Measurements from ENCODE around the gene PALM. TPM values are rescaled to one million over a fixed set of nuclear protein-coding genes. Genes with fewer than 3 reads are reported as not detected.

PALM gene
- total RNA-seq, 1 donor from 2014 or later = 45.1 TPM

DNA sequence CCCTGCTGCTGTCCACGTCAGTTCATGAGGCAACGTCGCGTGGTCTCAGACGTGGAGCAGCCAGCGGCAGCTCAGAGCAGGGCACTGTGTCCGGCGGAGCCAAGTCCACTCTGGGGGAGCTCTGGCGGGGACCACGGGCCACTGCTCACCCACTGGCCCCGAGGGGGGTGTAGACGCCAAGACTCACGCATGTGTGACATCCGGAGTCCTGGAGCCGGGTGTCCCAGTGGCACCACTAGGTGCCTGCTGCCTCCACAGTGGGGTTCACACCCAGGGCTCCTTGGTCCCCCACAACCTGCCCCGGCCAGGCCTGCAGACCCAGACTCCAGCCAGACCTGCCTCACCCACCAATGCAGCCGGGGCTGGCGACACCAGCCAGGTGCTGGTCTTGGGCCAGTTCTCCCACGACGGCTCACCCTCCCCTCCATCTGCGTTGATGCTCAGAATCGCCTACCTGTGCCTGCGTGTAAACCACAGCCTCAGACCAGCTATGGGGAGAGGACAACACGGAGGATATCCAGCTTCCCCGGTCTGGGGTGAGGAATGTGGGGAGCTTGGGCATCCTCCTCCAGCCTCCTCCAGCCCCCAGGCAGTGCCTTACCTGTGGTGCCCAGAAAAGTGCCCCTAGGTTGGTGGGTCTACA lies 25.9 kb upstream of the PALM start:
- no peak overlapping the region for H3K4me3 Mint-ChIP-seq
- TF ChIP-seq, protein P1, sequence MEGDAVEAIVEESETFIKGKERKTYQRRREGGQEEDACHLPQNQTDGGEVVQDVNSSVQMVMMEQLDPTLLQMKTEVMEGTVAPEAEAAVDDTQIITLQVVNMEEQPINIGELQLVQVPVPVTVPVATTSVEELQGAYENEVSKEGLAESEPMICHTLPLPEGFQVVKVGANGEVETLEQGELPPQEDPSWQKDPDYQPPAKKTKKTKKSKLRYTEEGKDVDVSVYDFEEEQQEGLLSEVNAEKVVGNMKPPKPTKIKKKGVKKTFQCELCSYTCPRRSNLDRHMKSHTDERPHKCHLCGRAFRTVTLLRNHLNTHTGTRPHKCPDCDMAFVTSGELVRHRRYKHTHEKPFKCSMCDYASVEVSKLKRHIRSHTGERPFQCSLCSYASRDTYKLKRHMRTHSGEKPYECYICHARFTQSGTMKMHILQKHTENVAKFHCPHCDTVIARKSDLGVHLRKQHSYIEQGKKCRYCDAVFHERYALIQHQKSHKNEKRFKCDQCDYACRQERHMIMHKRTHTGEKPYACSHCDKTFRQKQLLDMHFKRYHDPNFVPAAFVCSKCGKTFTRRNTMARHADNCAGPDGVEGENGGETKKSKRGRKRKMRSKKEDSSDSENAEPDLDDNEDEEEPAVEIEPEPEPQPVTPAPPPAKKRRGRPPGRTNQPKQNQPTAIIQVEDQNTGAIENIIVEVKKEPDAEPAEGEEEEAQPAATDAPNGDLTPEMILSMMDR (conservative IDR thresholded peaks at IDR 0.05) = no peak
- no peak overlapping the region for H3K27ac Mint-ChIP-seq (ENCODE audit: unreplicated experiment)
- H3K36me3 Mint-ChIP-seq (ENCODE audit: low read depth) = no peaks in the 10 kb centered on the region
- H3K9me3 Mint-ChIP-seq = no peaks in the 10 kb centered on the region
- no peak for DNase-seq (ENCODE audit: low read depth, low spot score)
- peaks cover 7% of the 10 kb centered on the region for H3K4me1 Mint-ChIP-seq
- H3K27me3 Mint-ChIP-seq (ENCODE audit: low read depth) = peaks cover 12% of the 10 kb centered on the region

GRCh38 chr19:685454-685931 lies 23.2 kb upstream of the PALM start:
- Mint-ChIP-seq H3K27ac (ENCODE audit: unreplicated experiment) (no peak overlapping the region), H3K27me3 (ENCODE audit: low read depth) (peaks cover 4% of the 10 kb centered on the region), H3K9me3 (no peaks in the 10 kb centered on the region), H3K4me1 (peaks cover 7% of the 10 kb centered on the region), H3K4me3 (no peak overlapping the region), H3K36me3 (ENCODE audit: low read depth) (no peaks in the 10 kb centered on the region)
- no peak for DNase-seq (ENCODE audit: low read depth, low spot score)
- TF ChIP-seq, protein P1 (conservative IDR thresholded peaks at IDR 0.05) = no peak

- Mint-ChIP-seq H3K27me3 (ENCODE audit: low read depth) (no peaks in the 10 kb centered on the region), H3K27ac (ENCODE audit: unreplicated experiment) (no peak overlapping the region)
- TF ChIP-seq, protein P1 (conservative IDR thresholded peaks at IDR 0.05) = no peak
Observed at GRCh38 chr19:686589-687297, 22.0 kb upstream of the PALM start.

DNA sequence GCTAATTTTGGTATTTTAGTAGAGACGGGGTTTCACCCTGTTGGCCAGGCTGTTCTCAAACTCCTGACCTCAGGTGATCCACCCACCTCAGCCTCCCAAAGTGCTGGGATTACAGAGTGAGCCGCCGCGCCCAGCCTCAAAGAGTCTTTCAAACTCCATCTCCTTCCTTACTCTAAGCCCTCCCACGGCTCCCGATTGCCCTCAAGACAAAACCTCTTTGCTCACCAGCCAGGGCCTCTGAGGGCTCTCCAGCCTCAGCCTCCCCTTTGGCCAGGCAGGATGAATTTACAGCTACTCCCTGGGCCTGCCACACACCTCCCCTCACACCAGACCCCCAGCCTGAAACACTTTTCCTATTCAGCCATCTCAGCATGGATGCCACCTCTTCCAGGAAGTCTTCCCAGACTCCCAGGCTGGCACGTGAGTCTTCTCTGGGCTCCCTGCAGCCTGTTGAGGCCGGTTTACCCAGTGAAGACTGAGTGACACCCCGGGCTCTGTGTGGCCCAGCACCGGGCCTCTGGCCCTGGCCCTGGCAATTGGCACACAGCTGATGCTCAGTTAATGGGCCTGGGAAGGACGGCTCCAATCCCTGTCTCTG lies 21.1 kb upstream of the PALM start:
- no peak for DNase-seq (ENCODE audit: low read depth, low spot score)
- no peak overlapping the region for H3K4me3 Mint-ChIP-seq
- no peak overlapping the region for H3K27ac Mint-ChIP-seq (ENCODE audit: unreplicated experiment)
- H3K36me3 Mint-ChIP-seq (ENCODE audit: low read depth) = no peaks in the 10 kb centered on the region
- TF ChIP-seq, protein P1 (conservative IDR thresholded peaks at IDR 0.05) = no peak
- no peaks in the 10 kb centered on the region for H3K27me3 Mint-ChIP-seq (ENCODE audit: low read depth)
- H3K4me1 Mint-ChIP-seq = peaks cover 4% of the 10 kb centered on the region
- H3K9me3 Mint-ChIP-seq = no peaks in the 10 kb centered on the region

More at GRCh38 chr19:686589-687297, 22.0 kb upstream of the PALM start:
- peaks cover 4% of the 10 kb centered on the region for H3K4me1 Mint-ChIP-seq
- H3K9me3 Mint-ChIP-seq = no peaks in the 10 kb centered on the region
- no peak for DNase-seq (ENCODE audit: low read depth, low spot score)
- no peaks in the 10 kb centered on the region for H3K36me3 Mint-ChIP-seq (ENCODE audit: low read depth)
- H3K4me3 Mint-ChIP-seq = no peak overlapping the region

DNA sequence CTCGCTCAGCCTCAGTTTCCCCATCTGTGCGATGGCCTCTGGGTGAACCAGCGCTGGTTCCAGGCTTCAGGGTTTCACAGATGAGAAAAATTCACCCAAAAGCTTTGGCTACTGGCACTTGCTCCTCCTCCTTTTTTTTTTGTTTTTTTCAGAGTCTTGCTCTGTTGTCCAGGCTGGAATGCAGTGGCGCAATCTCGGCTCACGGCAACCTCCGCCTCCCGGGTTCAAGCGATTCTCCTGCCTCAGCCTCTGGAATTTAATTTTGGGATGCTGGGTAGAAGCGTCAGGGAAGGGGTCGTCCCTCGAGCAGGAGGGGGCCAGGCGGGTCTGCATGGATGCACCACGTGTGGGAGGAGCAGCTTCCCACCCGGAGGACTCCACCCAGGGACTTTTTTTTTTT lies 20.5 kb upstream of the PALM start:
- no peaks in the 10 kb centered on the region for H3K9me3 Mint-ChIP-seq
- no peak overlapping the region for H3K27ac Mint-ChIP-seq (ENCODE audit: unreplicated experiment)
- H3K36me3 Mint-ChIP-seq (ENCODE audit: low read depth) = no peaks in the 10 kb centered on the region
- no peaks in the 10 kb centered on the region for H3K27me3 Mint-ChIP-seq (ENCODE audit: low read depth)
- H3K4me3 Mint-ChIP-seq = no peak overlapping the region
- TF ChIP-seq, protein P1 (conservative IDR thresholded peaks at IDR 0.05) = no peak
- peaks cover 4% of the 10 kb centered on the region for H3K4me1 Mint-ChIP-seq
- DNase-seq (ENCODE audit: low read depth, low spot score) = no peak
